ENCODE results near the gene DNAI1. TPM values are rescaled to one million over a fixed set of nuclear protein-coding genes. Genes with fewer than 3 reads are reported as not detected.

Gene DNAI1
- total RNA-seq, 1 experiment from 2014 or later, result 2.2 TPM

GRCh38 chr9:34456746-34457145 is 1.9 kb upstream of the DNAI1 start:
- POLR2A ChIA-PET, result no interaction called here
- no peaks in the 10 kb centered on the region for H3K9me3 ChIP-seq (ENCODE audit: control insufficient read depth, insufficient read depth, low read depth, low read length)
- DNase-seq (ENCODE audit: low read depth, low spot score), result no peak

GRCh38 chr9:34457266-34458012 is 1.2 kb upstream of the DNAI1 start:
- CTCF ChIA-PET, result no interaction called here
- in situ Hi-C loops (cut with HindIII; ENCODE audit: low pct_unique_long_range_greater_than_20kb, low sequenced_read_pairs), result no loop called here
- ATAC-seq (peak; percentile 46), DNase-seq (ENCODE audit: low read depth, low spot score) (no peak)
- POLR2A ChIA-PET, result no interaction called here
- H3K36me3 ChIP-seq (ENCODE audit: control insufficient read depth, insufficient read depth, low read length), result no peaks in the 10 kb centered on the region
- peak overlapping the region; percentile 79 to 80 for H3K4me3 ChIP-seq (ENCODE audit: low read depth in 2 of 2, low read length in 2 of 2)
- peaks cover 14% of the 10 kb centered on the region for H3K4me1 ChIP-seq (ENCODE audit: control insufficient read depth, insufficient read depth, low read length)
- intact Hi-C loops (cut with micrococcal nuclease; ENCODE audit: unreplicated experiment), result no loop called here
- TF ChIP-seq TCF7L2 (IDR thresholded peaks at IDR 0.05; ENCODE audit: low read depth, low read length) (no peak), REST (IDR thresholded peaks at IDR 0.05; ENCODE audit: insufficient read depth in 1 of 2, low read depth in 2 of 2, low read length in 1 of 2) (no peak), POLR2AphosphoS5 (IDR thresholded peaks at IDR 0.05; ENCODE audit: low read depth, low read length) (no peak), CTCF (IDR thresholded peaks at IDR 0.05) (no peak), SIN3A (IDR thresholded peaks at IDR 0.05; ENCODE audit: borderline replicate concordance, insufficient read depth, low read depth, low read length) (peak; percentile 73; the same call in 1 of the 2 replicates)
- peak overlapping the region; percentile 72 for H3K27ac ChIP-seq (ENCODE audit: low read length)
- H3K9me3 ChIP-seq (ENCODE audit: control insufficient read depth, insufficient read depth, low read depth, low read length), result no peaks in the 10 kb centered on the region
- BruUV-seq (replicated peaks), result no TSS peak
- no peaks in the 10 kb centered on the region for H3K27me3 ChIP-seq (ENCODE audit: control insufficient read depth, insufficient read depth, low read length)

More at GRCh38 chr9:34456746-34457145, 1.9 kb upstream of the DNAI1 start:
- H3K4me3 ChIP-seq (ENCODE audit: low read depth in 2 of 2, low read length in 2 of 2), result peak overlapping the region; percentile 79 to 80
- H3K27me3 ChIP-seq (ENCODE audit: control insufficient read depth, insufficient read depth, low read length), result no peaks in the 10 kb centered on the region
- peaks cover 14% of the 10 kb centered on the region for H3K4me1 ChIP-seq (ENCODE audit: control insufficient read depth, insufficient read depth, low read length)
- BruUV-seq (replicated peaks), result TSS peak; percentile 56
- no peak for TF ChIP-seq CTCF (IDR thresholded peaks at IDR 0.05)
- no peak for TF ChIP-seq POLR2AphosphoS5 (IDR thresholded peaks at IDR 0.05; ENCODE audit: low read depth, low read length)
- no peak for TF ChIP-seq SIN3A (IDR thresholded peaks at IDR 0.05; ENCODE audit: borderline replicate concordance, insufficient read depth, low read depth, low read length)
- no peak for TF ChIP-seq TCF7L2 (IDR thresholded peaks at IDR 0.05; ENCODE audit: low read depth, low read length)
- TF ChIP-seq REST (IDR thresholded peaks at IDR 0.05; ENCODE audit: insufficient read depth in 1 of 2, low read depth in 2 of 2, low read length in 1 of 2), result no peak
- peak overlapping the region; percentile 72 for H3K27ac ChIP-seq (ENCODE audit: low read length)
- intact Hi-C loops (cut with micrococcal nuclease; ENCODE audit: unreplicated experiment), result no loop called here
- ATAC-seq, result no peak
- CTCF ChIA-PET, result interaction anchor here (0.6 to 1.8 kb wide), 3 partner anchors 53 to 299 kb away, joined by 3 to 7 read pairs (median 5); no protein-coding TSS in a partner anchor
- in situ Hi-C loops (cut with HindIII; ENCODE audit: low pct_unique_long_range_greater_than_20kb, low sequenced_read_pairs), result no loop called here
- H3K36me3 ChIP-seq (ENCODE audit: control insufficient read depth, insufficient read depth, low read length), result no peaks in the 10 kb centered on the region
